UCSD-AML1 (cell line): Measurements from ENCODE around the gene WNT2.
"Not testable (repeated sequence)": the region's sequence is repeated elsewhere in the genome, so short reads cannot be mapped to it uniquely, and the experiment has no call there.

Source experiments
- DNase-seq: peaks from one replicate; lab custom pipeline; 2025; ENCODE audit not compliant: unreplicated experiment; lab: John Stamatoyannopoulos, UW

WNT2 gene

GRCh38 chr7:117308891-117309290 is 14.0 kb downstream of the WNT2 start:
- no peak for DNase-seq

- no peak for DNase-seq
Observed at GRCh38 chr7:117302396-117302795, 20.5 kb downstream of the WNT2 start.

- not testable (repeated sequence) for DNase-seq
Observed at GRCh38 chr7:117300506-117300905, 22.4 kb downstream of the WNT2 start.

- no peak for DNase-seq
Observed at GRCh38 chr7:117297606-117298005, 25.3 kb downstream of the WNT2 start.

- no peak for DNase-seq
Observed at GRCh38 chr7:117296066-117296465, 26.8 kb downstream of the WNT2 start.

- DNase-seq, result no peak
Observed at GRCh38 chr7:117285826-117286225, 37.0 kb downstream of the WNT2 start.

- DNase-seq, result no peak
Observed at GRCh38 chr7:117284692-117285091, 38.2 kb downstream of the WNT2 start.

GRCh38 chr7:117283779-117284178 is 39.1 kb downstream of the WNT2 start:
- DNase-seq, result no peak

- no peak for DNase-seq
Observed at GRCh38 chr7:117283371-117283770, 39.5 kb downstream of the WNT2 start.

- no peak for DNase-seq
Observed at GRCh38 chr7:117282239-117282812, 40.5 kb downstream of the WNT2 start.

- DNase-seq, result no peak
Observed at GRCh38 chr7:117281562-117281961, 41.3 kb downstream of the WNT2 start.

GRCh38 chr7:117279931-117280557 is 42.8 kb downstream of the WNT2 start:
- no peak for DNase-seq

- DNase-seq, result no peak
Observed at GRCh38 chr7:117279203-117279602, 43.7 kb downstream of the WNT2 start.

- no peak for DNase-seq
Observed at GRCh38 chr7:117278040-117278439, 44.8 kb downstream of the WNT2 start.

- no peak for DNase-seq
Observed at GRCh38 chr7:117277576-117277975, 45.3 kb downstream of the WNT2 start.

GRCh38 chr7:117274951-117275350 is 47.9 kb downstream of the WNT2 start:
- no peak for DNase-seq

- DNase-seq, result no peak
Observed at GRCh38 chr7:117273814-117274225, 49.0 kb downstream of the WNT2 start.

- DNase-seq, result no peak
Observed at GRCh38 chr7:117273325-117273724, 49.5 kb downstream of the WNT2 start.

- DNase-seq, result no peak
Observed at GRCh38 chr7:117272017-117272759, 50.7 kb downstream of the WNT2 start.

GRCh38 chr7:117271566-117271965 is 51.3 kb downstream of the WNT2 start:
- DNase-seq, result no peak

- no peak for DNase-seq
Observed at GRCh38 chr7:117270371-117270770, 52.5 kb downstream of the WNT2 start.

- DNase-seq, result no peak
Observed at GRCh38 chr7:117269886-117270285, 53.0 kb downstream of the WNT2 start.
